ENCODE measurements around the gene PPIE. TPM values are rescaled to one million over a fixed set of nuclear protein-coding genes. Genes with fewer than 3 reads are reported as not detected.

The PPIE gene
- total RNA-seq, 1 experiment from 2014 or later = 36.3 TPM

GRCh38 chr1:39776400-39776713 is 37.7 kb downstream of the PPIE start:
- Histone ChIP-seq H3K23me2 (ENCODE audit: insufficient read length, low read depth, low read length, poor library complexity, severe bottlenecking) (no peaks in the 10 kb centered on the region), H4K8ac (replicated peaks; ENCODE audit: insufficient read length, low read depth, low read length) (no peak overlapping the region), H2BK120ac (ENCODE audit: low read depth, low read length, poor library complexity, severe bottlenecking) (no peak overlapping the region), H2AFZ (ENCODE audit: low read length) (no peak overlapping the region), H4K91ac (ENCODE audit: insufficient read length, low read depth, low read length) (no peak overlapping the region), H3K79me2 (ENCODE audit: insufficient read depth, low read length) (no peaks in the 10 kb centered on the region), H3K4ac (ENCODE audit: low read depth, low read length) (no peak overlapping the region), H3K14ac (ENCODE audit: insufficient read depth, low read length) (no peak overlapping the region), H3K9me3 (ENCODE audit: control insufficient read depth, low read depth, low read length) (no peaks in the 10 kb centered on the region), H3K9ac (ENCODE audit: extremely low read depth, insufficient read length, low read length) (no peak overlapping the region), H3T11ph (ENCODE audit: low read length) (no peak overlapping the region), H3K27me3 (ENCODE audit: insufficient read depth, low read length) (no peaks in the 10 kb centered on the region; the same call in 1 of the 2 replicates), H3K4me2 (ENCODE audit: insufficient read depth, insufficient read length, low read length) (no peak overlapping the region), H3K56ac (ENCODE audit: insufficient read length, low read depth, low read length) (no peak overlapping the region), H2AK5ac (ENCODE audit: insufficient read length, low read length) (no peak overlapping the region), H3K23ac (ENCODE audit: insufficient read length, low read depth, low read length) (no peak overlapping the region), H2BK20ac (ENCODE audit: low read depth, low read length, poor library complexity, severe bottlenecking) (no peak overlapping the region), H4K20me1 (ENCODE audit: control insufficient read depth, insufficient read depth, insufficient read length) (no peaks in the 10 kb centered on the region), H3K4me1 (ENCODE audit: insufficient read depth, low read length) (no peaks in the 10 kb centered on the region), H3K27ac (ENCODE audit: insufficient read length, low read depth, low read length) (no peak overlapping the region), H2BK12ac (ENCODE audit: insufficient read length, low read depth, low read length) (no peak overlapping the region), H2BK5ac (ENCODE audit: insufficient read length, low read length) (no peak overlapping the region), H3K79me1 (ENCODE audit: insufficient read depth, low read depth, low read length, poor library complexity, severe bottlenecking) (no peaks in the 10 kb centered on the region), H4K5ac (ENCODE audit: insufficient read length, low read depth, low read length) (no peak overlapping the region), H3K18ac (ENCODE audit: insufficient read length, low read depth, low read length) (no peak overlapping the region), H2BK15ac (ENCODE audit: low read depth, low read length) (no peak overlapping the region)
- no peaks in the 10 kb centered on the region for H3K9me3 Mint-ChIP-seq
- H3K36me3 Mint-ChIP-seq (ENCODE audit: insufficient read depth in 1 of 3, low read depth in 3 of 3) = no peaks in the 10 kb centered on the region
- H3K27me3 Mint-ChIP-seq (ENCODE audit: low read depth) = peaks cover 40% of the 10 kb centered on the region
- no peak for DNase-seq
- H3K27ac Mint-ChIP-seq = no peak overlapping the region
- H3K4me1 Mint-ChIP-seq = peaks cover 0 to 4% of the 10 kb centered on the region in 2 experiments; a peak in 2 of 4 replicates
- no CpG with 5 or more reads among the region's 12 CpGs for WGBS (ENCODE audit: extremely low coverage, insufficient read length, low lambda C conversion rate)
- no peak overlapping the region for H3K4me3 Mint-ChIP-seq
- no peak for TF ChIP-seq CTCF (conservative IDR thresholded peaks at IDR 0.05)
